Activated T-helper 9 cell treated with anti-CD3 and anti-CD28 coated beads, Interleukin-2, amount 50 U/mL, for 16 hours (primary cell): ENCODE data around the gene CNMD.
"Not testable (repeated sequence)": the region's sequence is repeated elsewhere in the genome, so short reads cannot be mapped to it uniquely, and the experiment has no call there.

Experiments used
- DNase-seq: peaks from one replicate; pipeline ENCODE4 v3.0.0-alpha.2; 2020; ENCODE audit warnings: low read depth

Gene CNMD

DNA sequence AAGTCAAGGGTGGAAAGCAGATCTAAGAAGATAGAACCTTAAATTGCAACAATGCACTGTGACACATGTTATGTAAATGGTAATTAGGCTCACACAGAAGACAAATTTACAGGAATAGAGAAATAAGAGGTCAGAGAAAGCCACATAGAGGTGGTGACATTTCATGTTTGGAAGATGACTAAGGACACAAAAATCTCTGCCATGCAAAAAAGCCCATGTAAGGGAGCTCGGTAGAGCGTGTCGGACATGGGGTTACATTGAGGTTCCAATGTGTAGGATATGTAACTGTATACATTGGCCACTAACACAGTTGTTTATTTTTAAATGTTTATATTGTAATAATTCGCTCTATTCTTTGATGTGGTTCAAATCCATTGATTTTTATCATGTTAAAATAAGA, 53.2 kb downstream of the CNMD start:
- DNase-seq, result no peak

DNA sequence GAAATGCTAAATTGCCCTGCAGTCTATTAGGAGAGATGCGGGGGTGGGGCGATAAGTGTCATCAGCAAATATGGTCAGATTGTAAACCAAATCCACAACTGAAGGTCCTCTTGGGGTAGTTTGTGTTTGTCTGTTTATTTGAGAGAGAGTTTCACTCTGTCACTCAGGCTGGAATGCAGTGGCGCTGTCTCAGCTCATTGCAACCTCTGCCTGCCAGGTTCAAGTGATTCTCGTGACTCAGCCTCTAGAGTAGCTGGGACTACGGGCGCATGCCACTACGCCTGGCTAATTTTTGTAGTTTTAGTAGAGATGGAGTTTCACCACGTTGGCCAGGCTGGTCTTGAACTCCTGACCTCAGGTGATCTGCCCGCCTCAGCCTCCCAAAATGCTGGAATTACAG, 53.8 kb downstream of the CNMD start:
- DNase-seq, result not testable (repeated sequence)

DNA sequence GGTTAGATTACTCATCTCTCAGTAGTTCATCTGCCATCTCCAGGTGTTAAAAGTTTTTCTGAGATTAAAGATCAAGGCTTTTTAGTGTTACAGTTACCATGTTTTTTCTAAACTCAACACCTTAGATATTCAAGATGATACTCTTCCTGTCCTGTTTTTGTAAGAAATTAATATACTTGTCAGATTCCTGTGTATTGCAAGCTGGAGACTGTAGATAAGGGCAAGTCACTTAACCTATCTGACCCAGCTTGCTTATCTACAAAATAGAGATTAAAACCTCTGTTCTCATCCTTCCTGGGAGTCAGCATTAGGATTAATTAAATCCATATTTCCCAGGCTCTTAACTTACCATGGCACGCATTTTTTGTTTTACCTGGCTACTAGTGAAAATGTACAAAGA, 61.8 kb downstream of the CNMD start:
- DNase-seq, result no peak

DNA sequence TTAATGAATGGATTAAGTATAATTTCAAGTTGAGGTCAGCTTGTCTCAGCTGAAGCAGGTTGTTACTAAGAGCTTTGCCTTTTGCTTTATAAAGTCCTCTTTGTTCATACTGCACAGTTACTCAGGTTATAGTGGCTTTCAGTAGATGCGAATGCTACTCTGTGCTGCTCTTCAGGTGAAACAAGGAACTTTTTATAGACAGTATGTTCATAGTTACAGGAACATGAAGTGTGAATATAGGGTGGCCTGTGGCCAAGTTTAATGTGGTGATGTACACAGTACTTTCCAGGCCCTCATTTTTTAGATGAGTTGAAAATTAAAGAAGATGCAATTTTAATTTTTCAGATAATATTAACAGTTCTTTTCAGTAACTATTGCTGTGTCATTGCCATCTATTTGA, 66.2 kb downstream of the CNMD start:
- no peak for DNase-seq

DNA sequence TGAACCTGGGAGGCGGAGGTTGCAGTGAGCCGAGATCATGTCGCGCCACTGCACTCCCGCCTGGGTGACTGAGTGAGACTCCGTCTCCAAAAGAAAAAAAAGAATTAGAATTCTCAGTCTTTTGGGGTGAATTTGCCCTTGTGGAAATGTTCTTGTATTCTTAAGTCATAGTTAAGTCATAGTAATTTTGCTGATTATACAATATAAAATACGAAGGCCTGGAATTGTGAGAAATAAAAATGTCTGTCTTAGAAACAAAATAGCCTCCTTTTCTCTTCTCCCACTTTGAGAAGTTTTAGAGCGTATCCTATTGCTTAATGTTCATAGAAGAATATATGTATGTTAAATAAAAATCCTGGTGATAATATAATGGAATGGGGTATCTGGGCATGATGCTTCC, 68.9 kb downstream of the CNMD start:
- DNase-seq, result no peak

DNA sequence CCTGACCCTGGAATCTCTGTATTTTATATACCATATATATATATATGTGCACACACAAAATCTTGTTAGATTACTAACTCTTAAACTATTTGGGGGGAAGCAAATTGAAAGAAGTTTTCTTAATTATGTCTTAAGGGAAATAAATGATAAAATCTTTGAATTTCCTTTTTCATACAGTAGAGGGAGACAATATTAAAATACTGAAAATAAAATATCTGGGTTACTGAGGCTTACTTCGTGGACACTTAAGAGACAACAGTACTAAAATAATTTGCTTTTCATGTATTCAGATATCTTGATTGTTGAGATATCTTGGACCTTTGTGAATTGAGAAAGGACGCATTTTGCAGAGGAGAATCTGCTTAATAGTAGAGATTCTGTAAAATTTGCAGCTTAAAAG, 69.9 kb downstream of the CNMD start:
- no peak for DNase-seq

DNA sequence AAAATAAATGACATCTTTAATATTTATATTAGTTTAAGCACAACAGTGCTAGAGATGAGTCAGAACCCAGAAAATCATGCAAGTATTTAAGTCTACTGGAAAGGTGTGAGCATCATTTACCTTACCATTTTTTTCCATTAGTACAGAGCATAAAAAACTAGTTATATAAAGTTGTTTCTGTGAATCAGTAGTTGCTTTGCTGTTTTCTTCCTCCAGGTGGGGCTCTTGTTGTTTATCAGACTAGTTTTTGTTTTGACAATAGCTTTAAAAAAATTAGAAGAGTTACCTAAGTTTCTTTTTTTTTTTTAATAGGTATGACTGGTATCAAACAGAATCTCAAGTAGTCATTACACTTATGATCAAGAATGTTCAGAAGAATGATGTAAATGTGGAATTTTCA, 74.3 kb downstream of the CNMD start:
- DNase-seq, result no peak

DNA sequence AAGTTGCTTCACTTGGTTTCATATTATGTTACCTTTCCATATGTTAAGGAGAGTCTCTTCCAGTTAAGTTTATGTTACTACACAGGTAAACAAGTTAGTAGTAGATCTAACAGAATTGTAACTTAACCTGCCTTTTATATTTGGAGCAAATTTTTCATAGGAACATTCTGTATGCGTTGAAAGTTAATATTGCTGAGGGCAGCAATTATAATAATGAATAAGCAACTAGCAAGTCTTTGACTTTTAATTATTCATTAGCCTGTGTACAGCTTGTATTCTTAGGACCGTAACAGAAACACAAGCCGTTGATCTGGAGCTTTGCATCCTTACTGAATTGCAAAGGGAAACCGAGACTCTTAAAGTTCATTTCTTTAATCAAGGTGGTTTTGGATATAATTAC, 75.3 kb downstream of the CNMD start:
- no peak for DNase-seq

DNA sequence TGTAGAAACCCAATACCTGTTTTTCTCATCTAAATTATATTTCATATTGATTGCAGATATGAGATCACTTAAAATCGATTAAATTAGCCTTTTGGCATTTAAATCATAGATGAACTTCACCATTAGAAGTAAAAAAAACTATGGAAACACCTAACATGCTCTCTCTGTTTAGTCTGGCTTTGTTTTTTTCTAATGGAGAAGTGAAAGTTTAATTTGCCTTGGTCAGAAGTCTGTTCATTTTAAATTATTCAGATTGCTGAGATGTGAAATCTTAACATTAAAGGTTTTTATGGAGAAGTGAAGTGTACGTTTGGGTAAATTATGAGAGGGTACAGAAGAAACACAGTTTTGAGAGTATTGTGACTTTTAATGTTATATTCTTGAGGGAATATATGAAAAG, 80.3 kb downstream of the CNMD start:
- no peak for DNase-seq
